Neural progenitor cell (in vitro differentiated cells): ENCODE results near the gene CYP2S1. TPM values are rescaled to one million over a fixed set of nuclear protein-coding genes. Genes with fewer than 3 reads are reported as not detected.
"Not testable (repeated sequence)": the region's sequence is repeated elsewhere in the genome, so short reads cannot be mapped to it uniquely, and the experiment has no call there.

Source experiments
- DNase-seq: peaks from one replicate; pipeline ENCODE4 v3.0.0-alpha.2; 2016; ENCODE audit warnings: low spot score
- H2AFZ ChIP-seq: fragments of 200-600 bp; sonication (generic); replicated peaks from 2 replicates; pipeline ENCODE4 v1.6.1; 2016; ENCODE audit warnings: antibody characterized with exemption
- H3F3A ChIP-seq: fragments of 200-600 bp; sonication (generic); 2 replicates; pipeline ENCODE4 v1.6.1; 2016; ENCODE audit warnings: antibody characterized with exemption, low read depth
- H3K27ac ChIP-seq: fragments of 200-600 bp; sonication (generic); 2 replicates; pipeline ENCODE4 v1.5.1; 2016; ENCODE audit warnings: mild to moderate bottlenecking
- H3K27me3 ChIP-seq: fragments of 200-600 bp; sonication (generic); 2 replicates; pipeline ENCODE4 v1.6.1; 2016; ENCODE audit warnings: mild to moderate bottlenecking, moderate library complexity
- H3K36me3 ChIP-seq: fragments of 200-600 bp; sonication (generic); 2 replicates; pipeline ENCODE4 v1.5.1; 2016
- H3K4me1 ChIP-seq: fragments of 200-600 bp; sonication (generic); 2 replicates; pipeline ENCODE4 v1.6.1; 2016; ENCODE audit warnings: mixed run types
- H3K4me2 ChIP-seq: fragments of 200-600 bp; sonication (generic); 2 replicates; pipeline ENCODE4 v1.6.1; 2016
- H3K4me3 ChIP-seq: fragments of 200-600 bp; sonication (generic); 2 replicates; pipeline ENCODE4 v1.5.1; 2016
- H3K79me2 ChIP-seq: fragments of 200-600 bp; sonication (generic); 2 replicates; pipeline ENCODE4 v1.6.1; 2016; ENCODE audit warnings: low read depth
- H3K9ac ChIP-seq: fragments of 200-600 bp; sonication (generic); 2 replicates; pipeline ENCODE4 v1.6.1; 2016
- H3K9me3 ChIP-seq: fragments of 200-600 bp; sonication (generic); 2 replicates; pipeline ENCODE4 v1.5.1; 2016; ENCODE audit warnings: low read depth
- H4K20me1 ChIP-seq: fragments of 200-600 bp; sonication (generic); 2 replicates; pipeline ENCODE4 v1.6.1; 2016; ENCODE audit warnings: low read depth
- H3K27ac Mint-ChIP-seq: 3 replicates; pipeline ENCODE4 v1.8.0; 2021; ENCODE audit warnings: mixed read lengths
- H3K27me3 Mint-ChIP-seq: 2 replicates; pipeline ENCODE4 v1.8.0; 2022; ENCODE audit warnings: low read depth, mild to moderate bottlenecking, inconsistent platforms, moderate library complexity, mixed read lengths; ENCODE audit not compliant: insufficient read depth
- H3K36me3 Mint-ChIP-seq: 3 replicates; pipeline ENCODE4 v1.8.0; 2021; ENCODE audit warnings: mixed read lengths
- H3K4me1 Mint-ChIP-seq: 3 replicates; pipeline ENCODE4 v1.8.0; 2021; ENCODE audit warnings: mixed read lengths
- H3K4me3 Mint-ChIP-seq: 3 replicates; pipeline ENCODE4 v1.8.0; 2021; ENCODE audit warnings: mild to moderate bottlenecking, moderate library complexity, mixed read lengths
- H3K9me3 Mint-ChIP-seq: 3 replicates; pipeline ENCODE4 v1.8.0; 2020; ENCODE audit warnings: mixed read lengths
- CTCF ChIP-seq: fragments of 200-600 bp; sonication (generic); IDR thresholded peaks from 2 replicates; pipeline ENCODE4 v1.5.1; 2017; ENCODE audit warnings: antibody characterized with exemption, mild to moderate bottlenecking
- EZH2 ChIP-seq: fragments of 200-600 bp; sonication (generic); IDR thresholded peaks from 2 replicates; pipeline ENCODE4 v1.6.1; 2017; ENCODE audit warnings: antibody characterized with exemption, mild to moderate bottlenecking, moderate library complexity
- EZH2phosphoT487 ChIP-seq: fragments of 200-600 bp; sonication (generic); IDR thresholded peaks from 2 replicates; pipeline ENCODE4 v1.6.1; 2017; ENCODE audit warnings: antibody characterized with exemption
- total RNA-seq: library from RNA; depleted of rRNA; stranded (reverse); fragments of >200 nt; gene quantifications from 2 replicates; pipeline ENCODE4 v1.2.3, GENCODE V29; 2015; ENCODE audit warnings: low replicate concordance

The CYP2S1 gene
- total RNA-seq, 1 donor from 2014 or later: 2.0 TPM

- H3K4me2 ChIP-seq: peak overlapping the region; percentile 15
- no peak overlapping the region for H3K9ac ChIP-seq
- Mint-ChIP-seq H3K9me3 (peaks cover 5% of the 10 kb centered on the region), H3K27me3 (peaks cover 8% of the 10 kb centered on the region), H3K36me3 (no peaks in the 10 kb centered on the region), H3K27ac (peak overlapping the region; percentile 67), H3K4me1 (peaks cover 13% of the 10 kb centered on the region), H3K4me3 (peak overlapping the region; percentile 67)
- no peaks in the 10 kb centered on the region for H3K36me3 ChIP-seq
- peak overlapping the region; percentile 62 for H2AFZ ChIP-seq
- peak; percentile 67 for DNase-seq
- no peaks in the 10 kb centered on the region for H3K9me3 ChIP-seq
- no peaks in the 10 kb centered on the region for H3K79me2 ChIP-seq
- no peak overlapping the region for H3K4me3 ChIP-seq
- H3K4me1 ChIP-seq: no peaks in the 10 kb centered on the region
- peaks cover 8% of the 10 kb centered on the region for H3F3A ChIP-seq
- TF ChIP-seq EZH2: no peak
- no peak for TF ChIP-seq CTCF
- no peak for TF ChIP-seq EZH2phosphoT487
- H3K27ac ChIP-seq: no peak overlapping the region
- no peaks in the 10 kb centered on the region for H4K20me1 ChIP-seq
- H3K27me3 ChIP-seq: no peaks in the 10 kb centered on the region
Measured at GRCh38 chr19:41175801-41176777, 16.9 kb upstream of the CYP2S1 start.

GRCh38 chr19:41180173-41180572, 12.8 kb upstream of the CYP2S1 start:
- H3K9me3 ChIP-seq, H3K4me2 ChIP-seq, H3K4me3 Mint-ChIP-seq, H3K9me3 Mint-ChIP-seq, H3K27ac Mint-ChIP-seq, H3K36me3 ChIP-seq, H3K27me3 ChIP-seq, DNase-seq, H3K4me1 ChIP-seq, H3K79me2 ChIP-seq, H4K20me1 ChIP-seq, H3K9ac ChIP-seq, H3K36me3 Mint-ChIP-seq, H3K27me3 Mint-ChIP-seq, H3F3A ChIP-seq, H2AFZ ChIP-seq, H3K27ac ChIP-seq, H3K4me3 ChIP-seq: not testable (repeated sequence)
- peaks cover 13% of the 10 kb centered on the region for H3K4me1 Mint-ChIP-seq

- Histone ChIP-seq H3K9ac (no peak overlapping the region), H3K4me1 (peaks cover 12% of the 10 kb centered on the region), H3K27ac (no peak overlapping the region), H3K4me3 (no peak overlapping the region), H4K20me1 (no peaks in the 10 kb centered on the region), H2AFZ (no peak overlapping the region), H3K4me2 (no peak overlapping the region), H3K36me3 (no peaks in the 10 kb centered on the region), H3K27me3 (no peaks in the 10 kb centered on the region), H3F3A (peaks cover 42% of the 10 kb centered on the region), H3K9me3 (no peaks in the 10 kb centered on the region), H3K79me2 (peaks cover 8% of the 10 kb centered on the region)
- Mint-ChIP-seq H3K36me3 (no peaks in the 10 kb centered on the region), H3K4me1 (peaks cover 31% of the 10 kb centered on the region), H3K9me3 (no peaks in the 10 kb centered on the region), H3K27me3 (peaks cover 22% of the 10 kb centered on the region), H3K27ac (no peak overlapping the region), H3K4me3 (no peak overlapping the region)
- DNase-seq: no peak
- TF ChIP-seq EZH2 (no peak), CTCF (no peak), EZH2phosphoT487 (no peak)
Measured at GRCh38 chr19:41186971-41187883, 5.8 kb upstream of the CYP2S1 start.
